HG02759 (cell line): ENCODE results near the gene SLC38A1.

Source experiments
- ATAC-seq: cut with Tn5 transposase; IDR thresholded peaks from one replicate; pipeline ENCODE4 v1.9.1; 2021; ENCODE audit warnings: mild to moderate bottlenecking, moderate library complexity; ENCODE audit not compliant: unreplicated experiment

SLC38A1 gene

GRCh38 chr12:46234000-46234399 lies 34.8 kb downstream of the SLC38A1 start:
- ATAC-seq = no peak

GRCh38 chr12:46233423-46233822 lies 35.4 kb downstream of the SLC38A1 start:
- ATAC-seq = no peak

- ATAC-seq = no peak
Measured at GRCh38 chr12:46230983-46231382, 37.9 kb downstream of the SLC38A1 start.

GRCh38 chr12:46230306-46230705 lies 38.5 kb downstream of the SLC38A1 start:
- ATAC-seq = no peak

- no peak for ATAC-seq
Measured at GRCh38 chr12:46227616-46228015, 41.2 kb downstream of the SLC38A1 start.

- no peak for ATAC-seq
Measured at GRCh38 chr12:46224386-46224785, 44.5 kb downstream of the SLC38A1 start.

- ATAC-seq = no peak
Measured at GRCh38 chr12:46223047-46223446, 45.8 kb downstream of the SLC38A1 start.

GRCh38 chr12:46222636-46223035 lies 46.2 kb downstream of the SLC38A1 start:
- ATAC-seq = no peak

- no peak for ATAC-seq
Measured at GRCh38 chr12:46221255-46222128, 47.4 kb downstream of the SLC38A1 start.

GRCh38 chr12:46219877-46220655 lies 48.8 kb downstream of the SLC38A1 start:
- ATAC-seq = no peak

GRCh38 chr12:46219132-46219876 lies 49.5 kb downstream of the SLC38A1 start:
- ATAC-seq = no peak

GRCh38 chr12:46218322-46219095 lies 50.3 kb downstream of the SLC38A1 start:
- ATAC-seq = no peak

GRCh38 chr12:46217541-46218321 lies 51.1 kb downstream of the SLC38A1 start:
- ATAC-seq = peak; percentile 62

GRCh38 chr12:46214668-46215436 lies 54.0 kb downstream of the SLC38A1 start:
- peak; percentile 63 for ATAC-seq

- ATAC-seq = no peak
Measured at GRCh38 chr12:46212108-46212982, 56.5 kb downstream of the SLC38A1 start.

- ATAC-seq = no peak
Measured at GRCh38 chr12:46210873-46211439, 57.9 kb downstream of the SLC38A1 start.
